GM12864 (cell line): ENCODE results near the gene SMG6.
"Not testable (repeated sequence)": the region's sequence is repeated elsewhere in the genome, so short reads cannot be mapped to it uniquely, and the experiment has no call there.

Source experiments
- DNase-seq: peaks from one replicate; pipeline ENCODE4 v3.0.0-alpha.2; 2011; ENCODE audit warnings: low read depth
- H3K4me3 ChIP-seq: 2 replicates; pipeline ENCODE4 v1.5.1; 2011; ENCODE audit warnings: mild to moderate bottlenecking, low read depth, low read length, control low read depth
- CTCF ChIP-seq: IDR thresholded peaks from 2 replicates; pipeline ENCODE4 v1.5.1; 2011; ENCODE audit warnings: low read depth, mild to moderate bottlenecking, moderate library complexity, low read length, control low read depth, inconsistent platforms; ENCODE audit errors: missing control alignments

Gene SMG6

GRCh38 chr17:2323629-2324314, 20.2 kb upstream of the SMG6 start:
- no peak for DNase-seq
- TF ChIP-seq CTCF: no peak
- H3K4me3 ChIP-seq: no peak overlapping the region

- H3K4me3 ChIP-seq: no peak overlapping the region
- TF ChIP-seq CTCF: no peak
- DNase-seq: no peak
These were observed 17.8 kb upstream of the SMG6 start for GRCh38 chr17:2321399-2321798.

GRCh38 chr17:2319051-2319450, 15.5 kb upstream of the SMG6 start:
- TF ChIP-seq CTCF: no peak
- no peak for DNase-seq

GRCh38 chr17:2317796-2318195, 14.2 kb upstream of the SMG6 start:
- no peak for TF ChIP-seq CTCF
- no peak overlapping the region for H3K4me3 ChIP-seq
- no peak for DNase-seq

More at GRCh38 chr17:2319051-2319450, 15.5 kb upstream of the SMG6 start:
- no peak overlapping the region for H3K4me3 ChIP-seq

- H3K4me3 ChIP-seq, DNase-seq: not testable (repeated sequence)
These were observed 13.3 kb upstream of the SMG6 start for GRCh38 chr17:2316916-2317205.

DNA sequence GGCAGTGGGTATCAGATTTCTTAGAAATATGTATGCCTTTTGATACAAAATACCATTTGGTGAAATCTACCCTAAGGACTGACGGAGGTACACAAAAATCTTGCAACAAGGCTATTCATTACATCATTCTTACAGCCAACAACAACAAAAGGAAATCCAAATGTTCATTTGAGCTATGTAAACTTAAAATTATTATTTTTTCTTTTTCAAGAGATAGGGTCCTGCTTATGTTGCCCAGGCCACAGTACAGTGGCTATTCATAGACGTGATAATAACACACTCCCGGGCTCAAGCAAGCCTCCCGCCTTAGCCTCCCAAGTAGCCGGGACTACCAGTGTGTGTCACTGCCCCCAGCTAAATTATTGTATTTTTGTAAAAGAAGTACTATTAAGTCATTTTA, 9.2 kb upstream of the SMG6 start:
- no peak for DNase-seq

DNA sequence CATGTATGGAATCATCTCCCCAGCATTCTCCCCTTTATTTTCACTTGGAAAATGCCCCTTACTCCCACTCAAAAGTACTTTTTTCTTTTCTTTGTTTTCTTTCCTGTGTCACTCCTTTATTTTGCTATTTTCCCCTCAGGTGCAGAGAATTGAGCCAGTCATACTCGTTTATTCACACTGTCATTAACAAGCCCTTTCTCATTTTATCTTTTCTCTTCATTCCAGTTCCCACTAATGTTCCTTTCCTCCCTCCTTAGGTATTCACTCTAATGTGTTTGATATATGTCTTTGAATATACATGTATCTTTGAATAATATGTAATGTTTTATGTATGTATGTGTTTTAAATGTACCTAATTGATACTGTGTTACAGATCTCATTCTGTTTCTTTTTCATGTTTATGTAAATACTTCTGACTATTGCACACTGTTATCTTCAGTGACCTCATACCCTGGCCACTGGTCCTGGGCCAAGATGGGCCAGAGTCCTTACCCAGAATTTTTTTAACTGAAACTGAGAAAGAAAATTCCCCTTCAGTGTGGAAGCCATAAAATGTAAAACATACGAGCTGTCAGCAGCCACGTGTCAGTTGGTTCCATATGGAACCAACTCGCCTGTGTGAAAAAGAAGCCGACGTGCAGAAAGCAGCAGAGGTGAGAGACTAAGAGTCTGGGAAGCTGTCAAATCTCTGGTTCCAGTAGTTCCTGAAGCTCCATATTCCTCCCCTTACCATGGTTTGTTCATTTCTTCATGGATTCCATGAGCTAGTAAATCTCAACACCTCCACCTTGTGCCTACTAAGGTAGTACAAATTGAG, 6.0 kb upstream of the SMG6 start:
- no peak overlapping the region for H3K4me3 ChIP-seq
- TF ChIP-seq CTCF: no peak

More for the DNA sequence above, 9.2 kb upstream of the SMG6 start:
- H3K4me3 ChIP-seq: no peak overlapping the region
- TF ChIP-seq CTCF: no peak

More for the DNA sequence above, 6.0 kb upstream of the SMG6 start:
- no peak for DNase-seq
